OCI-LY7 (cell line): ENCODE results near the gene TCEANC2.

Experiments used
- CTCF ChIP-seq: fragments of 200-600 bp; sonication (generic); conservative IDR thresholded peaks from 2 replicates; pipeline ENCODE4 v1.5.1; 2014; ENCODE audit warnings: mild to moderate bottlenecking, antibody characterized with exemption, low read length, moderate library complexity, mixed read lengths
- EZH2phosphoT487 ChIP-seq: fragments of 200-600 bp; sonication (generic); IDR thresholded peaks from 2 replicates; pipeline ENCODE4 v1.6.1; 2018; ENCODE audit warnings: low read depth, borderline replicate concordance, mild to moderate bottlenecking, mixed run types, antibody characterized with exemption, low read length, moderate library complexity, mixed read lengths

- TF ChIP-seq CTCF (no peak), EZH2phosphoT487 (no peak)
Observed at GRCh38 chr1:54077359-54077758, 24.0 kb downstream of the TCEANC2 start.
